Activated CD8-positive, alpha-beta memory T cell treated with anti-CD3 and anti-CD28 coated beads for 1 hour (primary cell): ENCODE data around the gene ADRM1.

Experiments
- DNase-seq, 2 donors: peaks; one replicate each; pipeline ENCODE4 v3.0.0-alpha.2; 2020; ENCODE audit warnings: low read depth in 1 of 2; ENCODE audit errors: extremely low read depth in 1 of 2

ADRM1 gene

DNA sequence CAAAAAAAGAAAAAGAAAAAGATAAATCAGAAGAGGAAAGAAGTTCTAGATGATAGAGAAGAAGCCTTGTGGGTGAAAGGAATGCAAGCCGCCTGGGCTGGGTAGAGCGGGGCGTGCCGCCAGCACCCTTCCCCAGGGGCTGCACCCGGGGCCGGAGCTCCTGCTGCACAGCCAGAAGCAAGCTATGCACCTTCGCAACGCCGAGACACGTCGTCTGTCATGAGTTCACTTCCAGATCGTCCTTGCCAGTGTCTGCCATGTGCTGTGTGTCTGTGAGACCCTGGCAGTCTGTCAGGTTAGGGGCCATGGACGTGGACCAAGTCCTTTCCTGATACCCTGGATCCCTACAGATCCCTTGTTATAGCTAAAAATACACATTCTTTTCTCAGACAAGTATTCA is 25.5 kb upstream of the ADRM1 start:
- no peak for DNase-seq

DNA sequence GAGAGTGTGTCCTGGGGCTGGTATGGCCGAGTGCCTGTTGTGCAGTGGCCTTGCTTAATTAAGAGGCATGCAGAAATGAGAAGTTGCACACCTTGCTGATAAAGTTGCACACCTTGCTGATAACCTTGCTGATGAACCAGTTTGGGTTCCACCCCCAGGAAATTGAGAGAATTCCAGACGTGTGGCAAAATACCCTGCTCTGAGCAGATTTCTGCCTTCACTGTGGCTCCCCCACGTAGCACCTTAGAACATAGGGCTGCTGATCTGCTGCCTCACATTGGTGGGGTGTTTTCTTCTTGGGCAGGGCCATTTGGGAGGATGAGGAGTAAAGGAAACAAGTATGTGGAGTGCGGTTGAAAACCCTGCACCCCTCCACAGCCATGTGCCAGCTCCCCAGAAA is 22.5 kb upstream of the ADRM1 start:
- no peak for DNase-seq

DNA sequence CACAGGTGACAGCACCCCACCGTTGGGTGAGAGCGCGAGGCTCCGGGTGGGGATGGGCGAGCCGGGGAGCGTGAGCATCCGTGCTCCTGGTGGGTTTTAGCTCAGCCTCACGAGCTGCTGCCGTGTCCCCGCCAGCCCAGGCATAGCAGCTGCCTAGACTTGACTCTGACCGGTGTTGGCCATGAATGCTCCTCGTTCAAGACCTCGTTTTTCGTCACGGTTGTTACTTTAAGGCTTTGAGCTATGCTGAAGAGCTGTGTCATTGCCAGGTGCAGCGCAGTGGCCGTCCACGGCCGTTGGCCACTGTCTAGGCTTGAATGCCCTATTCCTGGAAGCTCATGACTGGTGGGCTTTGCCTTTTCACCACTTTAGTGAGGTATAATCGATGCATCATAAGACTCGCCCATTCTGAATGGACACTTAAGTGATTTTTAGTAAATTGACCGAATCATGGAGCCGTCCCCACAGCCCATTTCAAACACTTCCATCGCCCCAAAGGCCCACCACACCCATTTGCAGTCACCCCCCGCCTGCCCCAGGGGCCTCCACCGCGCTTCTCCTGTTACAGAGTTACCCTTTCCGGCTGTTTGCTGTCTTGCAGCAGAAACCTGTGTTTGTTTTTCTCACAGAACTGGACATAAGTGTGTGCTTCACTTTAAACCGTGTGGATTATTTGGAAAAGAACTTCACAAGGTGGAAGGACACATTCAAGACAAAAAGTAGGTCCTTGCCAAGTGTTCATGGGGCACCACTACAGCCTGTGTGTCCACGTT is 21.4 kb upstream of the ADRM1 start:
- no peak for DNase-seq

DNA sequence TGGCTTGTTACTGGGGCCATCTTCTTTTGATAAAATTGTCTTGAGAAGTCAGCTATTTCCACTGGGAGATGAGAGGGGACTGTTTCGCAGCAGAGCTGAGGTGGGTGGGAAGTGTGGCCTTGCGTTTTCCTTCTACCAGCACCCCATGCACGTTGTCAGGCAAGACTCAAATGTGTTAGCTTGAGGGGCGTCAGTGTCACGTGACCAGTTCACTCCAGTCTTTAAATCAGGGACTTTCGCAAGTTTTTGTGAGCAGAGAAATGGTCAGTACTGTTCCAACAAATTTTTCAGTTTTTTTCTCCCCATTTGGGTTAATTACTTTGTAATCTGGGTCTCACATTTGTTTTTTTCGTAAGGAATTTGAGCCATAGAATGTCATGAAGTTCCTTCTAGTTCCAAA is 20.7 kb upstream of the ADRM1 start:
- no peak for DNase-seq

DNA sequence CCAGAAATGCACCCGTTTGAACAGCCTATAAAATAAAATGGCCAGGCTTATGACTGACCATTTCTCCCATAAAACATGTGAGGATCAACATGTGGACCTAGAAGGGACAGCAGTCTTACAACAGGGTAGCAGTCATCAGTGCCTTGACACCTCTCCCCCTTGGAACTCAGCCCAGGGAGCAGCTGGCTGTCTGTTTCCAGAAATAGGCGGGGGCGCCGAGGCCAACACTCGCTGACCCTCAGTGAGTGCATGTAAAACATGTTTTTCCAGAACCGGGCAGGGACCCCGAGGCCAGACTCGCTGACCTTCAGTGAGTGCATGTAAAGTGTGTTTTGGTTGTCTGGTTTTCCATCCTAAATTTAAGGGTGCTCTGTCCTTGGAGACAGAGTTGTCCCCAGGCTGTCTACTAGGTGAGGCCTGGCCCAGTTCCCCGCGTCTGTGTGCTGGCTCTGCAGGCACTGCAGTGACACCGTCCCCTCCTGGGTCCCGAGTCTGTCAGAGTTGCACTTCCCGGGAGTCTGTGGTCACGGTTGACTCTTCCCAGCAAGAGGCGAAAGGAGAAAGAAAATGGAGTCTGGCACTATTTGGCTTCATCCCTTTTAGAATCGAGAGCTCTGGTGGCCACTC is 19.8 kb upstream of the ADRM1 start:
- DNase-seq = no peak

DNA sequence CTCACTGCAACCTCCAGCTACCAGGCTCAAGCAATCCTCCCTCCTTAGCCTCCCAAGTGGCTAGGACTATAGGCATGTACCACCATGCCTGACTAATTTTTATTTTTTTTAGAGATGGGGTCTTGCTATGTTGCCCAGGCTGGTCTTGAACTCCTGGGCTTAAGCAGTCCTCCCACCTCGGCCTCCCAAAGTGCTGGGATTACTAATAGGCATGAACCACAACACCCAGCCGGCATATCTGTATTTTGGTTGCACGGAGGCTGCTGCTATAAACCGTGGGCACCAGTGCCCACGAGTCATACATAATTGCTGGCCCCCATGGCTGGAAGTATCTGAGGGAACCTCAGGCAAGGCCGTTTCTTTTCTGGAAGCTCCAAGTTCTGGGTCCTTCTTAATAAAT is 18.3 kb upstream of the ADRM1 start:
- no peak for DNase-seq

DNA sequence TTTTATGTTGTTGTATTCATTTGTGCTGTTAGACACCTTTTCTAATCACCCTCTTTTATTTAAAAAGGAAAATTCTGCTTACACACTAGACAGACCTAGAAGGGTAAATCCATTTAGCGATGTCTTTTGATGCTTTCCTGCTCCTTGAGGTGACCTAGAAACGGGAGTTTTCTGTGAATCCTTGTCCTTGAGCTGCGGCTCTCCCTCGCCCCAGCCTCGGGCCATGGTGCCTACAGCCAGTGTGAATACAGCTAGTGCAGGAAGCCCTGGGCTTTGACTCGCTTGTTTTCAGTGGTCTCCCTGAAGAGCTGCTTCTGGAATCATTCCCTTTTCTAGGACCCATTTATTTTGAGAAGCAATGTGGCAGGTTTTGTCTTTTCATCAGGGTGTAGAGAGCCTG is 17.6 kb upstream of the ADRM1 start:
- no peak for DNase-seq

DNA sequence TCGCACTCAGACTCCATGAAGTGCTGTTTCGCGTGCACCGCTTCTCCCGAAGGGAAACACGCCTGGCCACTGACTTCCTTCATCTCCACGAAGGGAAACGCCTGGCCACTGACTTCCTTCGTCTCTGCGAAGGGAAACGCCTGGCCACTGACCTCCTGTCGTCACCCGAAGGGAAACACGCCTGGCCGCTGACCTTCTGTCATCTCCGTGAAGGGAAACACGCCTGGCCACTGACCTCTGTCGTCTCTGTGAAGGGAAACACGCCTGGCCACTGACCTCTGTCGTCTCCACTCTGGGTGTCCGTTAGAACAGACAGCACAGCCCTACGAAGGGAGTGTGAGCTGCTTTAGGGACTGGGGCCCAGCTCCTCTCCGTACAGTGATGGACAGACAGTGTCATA is 17.1 kb upstream of the ADRM1 start:
- no peak for DNase-seq

DNA sequence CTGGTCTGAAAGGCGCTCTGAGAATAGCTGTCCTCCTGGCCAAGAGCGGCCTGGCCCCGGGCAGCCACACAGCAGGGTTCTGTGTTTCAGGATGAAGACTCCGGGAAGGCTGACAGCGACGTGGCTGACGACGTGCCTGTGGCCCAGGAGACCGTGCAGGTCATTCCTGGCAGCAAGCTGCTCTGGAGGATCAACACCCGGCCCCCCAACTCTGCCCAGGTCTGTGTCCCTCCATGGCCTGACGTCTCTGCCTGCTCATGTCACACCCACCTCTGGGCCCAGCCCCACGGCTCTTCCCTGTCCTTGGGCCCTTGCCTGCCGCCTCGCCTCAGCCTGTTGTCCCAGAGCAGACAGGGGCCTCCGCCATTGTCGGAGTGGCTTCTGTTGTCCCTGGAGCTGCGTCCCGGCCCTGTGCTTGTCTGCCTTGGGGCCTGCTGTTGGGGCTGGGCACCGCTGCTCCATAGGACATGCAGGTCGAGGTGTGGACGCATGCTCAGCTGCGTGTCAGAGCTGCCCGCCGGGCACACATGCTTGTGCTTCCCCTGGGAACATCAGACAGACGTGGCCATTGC is 16.2 kb upstream of the ADRM1 start:
- no peak for DNase-seq

DNA sequence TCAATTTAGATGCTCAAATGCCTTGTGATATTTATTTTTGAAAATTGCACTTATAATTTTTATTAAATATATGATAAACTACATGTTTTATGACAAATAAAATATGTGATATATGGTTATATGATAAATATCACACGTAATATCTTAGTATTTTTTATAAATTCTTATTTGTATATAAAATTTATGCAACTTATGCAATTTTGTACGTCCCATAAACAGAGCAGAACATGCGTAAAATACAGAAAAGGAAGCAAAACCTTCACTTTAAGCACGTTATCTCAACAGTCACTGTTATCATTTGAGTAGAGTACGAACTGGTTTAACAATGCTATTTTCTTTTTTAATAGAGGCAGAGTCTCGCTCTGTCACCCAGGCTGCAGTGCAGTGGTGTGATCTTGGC is 15.7 kb upstream of the ADRM1 start:
- DNase-seq = no peak

DNA sequence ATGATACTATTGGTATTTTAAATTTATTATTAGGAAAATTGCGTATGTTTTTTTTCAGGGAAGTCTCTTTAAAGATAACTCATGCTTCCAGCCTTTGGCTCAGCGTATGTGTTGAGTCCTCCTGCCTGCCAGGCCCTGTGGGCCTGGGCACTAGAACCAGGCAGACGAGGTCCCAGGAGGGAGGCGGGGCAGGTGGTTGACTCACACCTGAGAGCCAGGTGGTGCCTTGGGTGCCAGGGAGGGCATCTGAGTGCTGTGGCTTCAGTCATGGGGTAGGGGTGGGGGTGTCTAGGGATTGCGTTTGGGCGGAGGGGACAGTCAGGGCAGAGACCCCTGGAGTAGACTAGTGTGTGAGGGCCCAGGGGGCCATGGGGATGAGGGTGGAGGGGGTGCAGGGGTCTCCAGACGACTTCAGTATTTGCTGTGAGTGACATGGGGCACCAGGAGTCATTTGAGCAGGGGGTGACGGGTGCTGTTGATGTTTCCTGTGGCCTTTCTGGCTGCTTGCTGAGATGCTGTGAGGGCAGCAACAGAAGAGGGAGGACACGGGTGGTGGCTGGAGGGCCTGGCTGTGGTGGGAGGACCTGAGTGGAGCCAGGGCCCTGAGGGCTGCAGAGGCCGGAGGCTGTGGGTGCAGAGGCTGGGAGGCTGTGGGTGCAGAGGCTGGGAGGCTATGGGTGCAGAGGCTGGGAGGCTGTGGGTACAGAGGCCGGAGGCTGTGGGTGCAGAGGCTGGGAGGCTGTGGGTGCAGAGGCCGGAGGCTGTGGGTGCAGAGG is 14.8 kb upstream of the ADRM1 start:
- no peak for DNase-seq

DNA sequence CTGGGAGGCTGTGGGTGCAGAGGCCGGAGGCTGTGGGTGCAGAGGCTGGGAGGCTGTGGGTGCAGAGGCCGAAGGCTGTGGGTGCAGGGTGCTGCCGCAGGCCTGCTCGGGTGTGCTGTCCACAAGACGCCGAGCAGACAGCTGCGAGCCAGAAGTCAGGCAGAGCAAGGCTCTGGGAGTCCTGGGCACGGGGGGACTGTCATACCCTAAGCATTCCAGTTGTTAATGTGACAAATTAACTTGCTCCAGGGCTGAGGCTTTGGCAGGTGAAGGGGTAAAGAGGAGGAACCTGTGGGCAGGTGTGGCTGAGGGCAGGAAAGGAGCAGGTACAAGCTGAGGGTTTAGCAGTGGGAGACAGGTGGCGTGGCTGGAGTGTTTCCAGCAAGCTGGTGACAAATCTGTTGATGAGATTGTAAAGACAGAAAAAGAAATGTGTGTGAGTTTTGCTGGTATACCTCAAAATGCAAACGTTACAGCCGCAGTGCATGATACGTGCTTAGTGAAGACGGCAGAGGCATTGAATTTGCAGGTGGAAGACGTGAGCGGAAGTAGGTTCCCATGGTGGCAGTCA is 14.2 kb upstream of the ADRM1 start:
- no peak for DNase-seq

DNA sequence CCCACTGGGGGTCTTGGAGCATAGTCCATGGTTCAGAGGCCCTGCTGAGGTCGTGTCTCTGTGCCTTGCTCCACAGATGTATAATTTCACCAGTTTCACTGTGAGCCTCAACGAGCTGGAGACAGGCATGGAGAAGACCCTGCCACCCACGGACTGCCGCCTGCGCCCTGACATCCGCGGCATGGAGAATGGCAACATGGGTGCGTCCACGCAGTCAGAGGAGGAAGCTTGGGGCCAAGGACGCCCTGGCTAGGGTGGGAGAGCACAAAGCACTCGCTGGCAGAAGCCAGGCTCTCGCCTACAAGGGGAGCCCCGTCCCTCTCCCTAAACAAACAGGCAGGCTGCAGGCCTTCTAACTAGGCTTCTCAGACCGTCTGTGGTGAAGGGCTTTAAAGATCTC is 13.7 kb upstream of the ADRM1 start:
- DNase-seq = no peak

DNA sequence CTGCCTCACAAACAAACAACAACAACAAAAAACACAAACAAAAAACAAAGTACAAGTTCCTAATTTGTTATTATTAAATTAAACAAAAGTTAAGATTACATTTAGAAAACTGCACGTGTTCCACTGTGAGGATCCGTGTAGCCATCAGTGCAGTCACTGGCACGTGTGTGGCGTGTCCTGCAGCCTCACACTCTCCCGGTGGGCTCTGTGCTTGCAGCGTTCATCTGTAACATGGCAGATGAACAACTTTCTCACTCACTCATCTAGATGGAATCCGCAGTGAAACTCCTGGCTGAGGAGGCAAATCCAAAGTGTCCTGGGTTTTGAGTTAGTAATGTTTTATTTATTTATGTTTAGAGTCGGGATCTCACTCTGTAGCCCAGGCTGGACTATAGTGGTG is 12.9 kb upstream of the ADRM1 start:
- no peak for DNase-seq

DNA sequence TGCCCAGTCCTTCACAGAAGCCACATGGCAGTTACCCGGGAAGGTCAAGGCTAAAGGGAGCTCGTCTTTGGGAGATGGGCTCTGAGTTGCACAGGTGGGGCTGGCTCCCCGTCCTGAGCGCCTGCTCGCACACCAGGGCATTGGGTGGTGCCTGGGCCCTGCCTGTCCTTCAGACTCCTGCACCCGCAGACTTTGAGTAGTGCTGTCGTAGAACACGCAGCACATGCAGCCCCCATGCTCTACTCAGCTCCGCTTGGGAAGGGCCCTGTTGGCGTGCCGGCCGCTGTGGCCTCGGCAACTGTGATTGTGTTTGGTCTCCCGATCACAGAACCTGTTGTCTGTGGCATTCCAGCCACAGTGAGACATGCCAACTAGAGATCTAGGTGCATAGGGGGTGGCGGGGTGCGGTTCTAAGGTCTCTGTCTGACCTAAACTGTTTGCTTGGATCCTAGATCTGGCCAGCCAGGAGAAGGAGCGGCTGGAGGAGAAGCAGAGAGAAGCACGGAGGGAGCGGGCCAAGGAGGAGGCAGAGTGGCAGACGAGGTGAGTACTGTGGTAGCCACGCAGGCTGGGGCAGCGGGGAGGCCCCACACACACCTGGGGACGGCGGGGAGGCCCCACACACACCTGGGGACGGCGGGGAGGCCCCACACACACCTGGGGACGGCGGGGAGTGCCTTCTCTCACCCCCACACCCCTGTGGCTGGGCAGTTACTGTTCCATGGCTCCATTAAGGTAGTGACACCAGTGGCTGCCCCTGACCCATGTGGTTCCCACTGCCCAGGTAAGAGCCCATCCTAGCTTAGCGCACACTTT is 11.3 kb upstream of the ADRM1 start:
- DNase-seq = no peak

DNA sequence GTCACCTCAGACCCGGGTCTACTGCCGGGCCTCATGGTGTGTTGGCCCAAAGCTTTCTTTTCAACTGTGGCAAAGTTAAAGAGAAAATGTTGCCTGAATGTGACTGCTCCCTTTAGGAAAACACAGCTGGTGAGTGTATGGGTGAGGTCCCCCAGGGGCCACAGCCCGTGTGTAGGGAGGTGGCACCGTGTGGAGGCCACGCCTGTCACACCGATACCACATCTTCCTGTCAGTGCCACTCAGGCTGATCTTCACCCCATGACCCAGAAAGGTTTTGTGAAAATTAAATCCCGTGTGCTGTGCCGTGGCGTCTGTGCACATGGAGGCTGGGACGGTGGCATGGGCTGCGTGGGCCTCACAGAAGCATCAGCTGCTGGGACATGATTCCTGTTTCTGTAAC is 10.7 kb upstream of the ADRM1 start:
- DNase-seq = no peak

DNA sequence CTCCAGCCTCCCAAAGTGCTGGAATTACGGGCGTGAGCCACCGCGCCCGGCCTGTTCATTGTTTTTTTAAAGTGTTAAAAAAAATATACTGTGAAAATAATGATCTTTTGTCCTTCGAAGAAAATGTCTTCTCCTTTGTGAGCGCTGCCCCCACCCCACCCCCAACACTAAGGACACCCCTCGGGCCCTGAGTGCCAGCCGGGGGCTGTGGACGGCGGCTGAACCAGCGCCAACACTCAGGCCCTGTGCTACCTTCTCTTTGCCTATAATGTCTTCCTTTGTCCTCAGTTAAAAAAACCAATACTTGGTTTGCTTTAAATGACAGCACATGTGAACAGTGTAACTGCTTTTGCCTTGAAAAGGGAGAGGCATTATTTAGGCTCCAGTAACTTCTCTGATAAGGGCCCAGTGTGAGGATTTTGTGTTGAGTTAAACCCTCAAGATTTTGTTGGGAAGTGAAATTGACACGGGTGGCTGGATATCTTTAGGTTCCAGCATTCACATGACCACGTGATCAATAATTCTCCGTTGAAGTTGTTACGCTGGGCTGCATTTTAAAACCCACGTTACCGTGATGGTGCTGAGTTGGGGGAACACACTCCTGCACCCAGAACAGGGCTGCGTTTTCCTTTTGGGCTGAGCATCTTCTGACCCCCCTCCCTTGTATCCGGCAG is 9.5 kb upstream of the ADRM1 start:
- DNase-seq = no peak

DNA sequence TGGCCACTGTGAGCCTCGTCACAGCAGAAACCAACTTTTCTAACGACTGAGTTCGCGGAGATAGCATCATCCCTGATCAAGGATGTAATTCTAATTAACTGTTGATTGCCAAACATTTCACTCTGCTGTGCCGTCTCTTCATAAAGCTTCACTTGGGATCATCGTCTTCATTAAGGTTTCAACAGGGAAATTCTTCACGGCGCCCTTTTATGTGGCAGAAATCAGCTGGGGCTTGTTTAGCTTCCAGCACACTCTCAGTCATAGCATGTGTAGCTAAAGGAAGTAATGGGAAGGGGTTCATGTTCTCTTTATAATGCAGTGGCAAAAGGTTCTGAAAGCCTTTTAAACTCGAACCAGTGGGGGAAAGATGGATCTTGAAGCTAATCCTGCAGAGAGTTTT is 8.9 kb upstream of the ADRM1 start:
- no peak for DNase-seq

DNA sequence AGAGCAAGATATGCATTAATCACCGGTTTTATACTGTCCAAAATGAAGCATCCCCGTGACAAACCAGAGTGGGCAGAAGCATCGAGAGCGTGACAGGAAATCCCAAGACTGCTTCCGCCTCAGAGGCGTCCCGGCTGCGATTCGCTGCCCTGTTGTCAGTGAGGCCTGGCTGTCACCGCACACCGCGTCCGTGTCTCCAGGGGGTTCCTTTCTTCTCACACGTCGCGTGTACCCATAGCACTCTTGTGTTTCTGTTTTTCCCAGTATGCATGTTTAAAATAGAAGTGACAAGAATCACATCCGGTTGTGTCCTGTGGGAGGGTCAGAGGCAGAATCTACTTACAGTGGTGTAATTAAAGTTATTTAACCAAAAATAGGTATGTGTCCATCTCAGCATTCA is 8.3 kb upstream of the ADRM1 start:
- DNase-seq = no peak
